Brain microvascular endothelial cell (primary cell): ENCODE measurements around the gene KAZN.

Source experiments
- DNase-seq: peaks from one replicate; pipeline ENCODE4 v3.0.0-alpha.2; 2020
- H3K27ac ChIP-seq: fragments of 250-450 bp; sonication (Bioruptor Pico); 2 replicates; pipeline ENCODE4 v1.5.1; 2020; ENCODE audit warnings: mild to moderate bottlenecking, moderate library complexity
- H3K27me3 ChIP-seq: fragments of 250-450 bp; sonication (Bioruptor Pico); replicated peaks from 2 replicates; pipeline ENCODE4 v1.5.1; 2020; ENCODE audit warnings: mild to moderate bottlenecking
- H3K36me3 ChIP-seq: fragments of 250-450 bp; sonication (Bioruptor Pico); replicated peaks from 2 replicates; pipeline ENCODE4 v1.5.1; 2020; ENCODE audit warnings: mild to moderate bottlenecking
- H3K4me3 ChIP-seq: 2 replicates; pipeline ENCODE4 v1.5.1; 2011; ENCODE audit warnings: low read depth, mild to moderate bottlenecking, control low read depth, low read length, moderate library complexity
- CTCF ChIP-seq: IDR thresholded peaks from 2 replicates; pipeline ENCODE4 v1.5.1; 2011; ENCODE audit warnings: low read depth, mild to moderate bottlenecking, moderate library complexity, low read length, control low read depth, inconsistent platforms; ENCODE audit errors: missing control alignments
- in situ Hi-C: cut with HindIII; loops from 2 replicates; pipeline ENCODE4 v1.10.0; 2017; ENCODE audit warnings: low sequenced_read_pairs, low pct_ligation_motif_present

Gene KAZN

GRCh38 chr1:14922942-14923726, 324.6 kb downstream of the KAZN start:
- in situ Hi-C loops: no loop called here
- no peak overlapping the region for H3K27ac ChIP-seq
- no peak overlapping the region for H3K4me3 ChIP-seq
- no peak for TF ChIP-seq CTCF
- no peaks in the 10 kb centered on the region for H3K36me3 ChIP-seq
- no peaks in the 10 kb centered on the region for H3K27me3 ChIP-seq
- DNase-seq: no peak

DNA sequence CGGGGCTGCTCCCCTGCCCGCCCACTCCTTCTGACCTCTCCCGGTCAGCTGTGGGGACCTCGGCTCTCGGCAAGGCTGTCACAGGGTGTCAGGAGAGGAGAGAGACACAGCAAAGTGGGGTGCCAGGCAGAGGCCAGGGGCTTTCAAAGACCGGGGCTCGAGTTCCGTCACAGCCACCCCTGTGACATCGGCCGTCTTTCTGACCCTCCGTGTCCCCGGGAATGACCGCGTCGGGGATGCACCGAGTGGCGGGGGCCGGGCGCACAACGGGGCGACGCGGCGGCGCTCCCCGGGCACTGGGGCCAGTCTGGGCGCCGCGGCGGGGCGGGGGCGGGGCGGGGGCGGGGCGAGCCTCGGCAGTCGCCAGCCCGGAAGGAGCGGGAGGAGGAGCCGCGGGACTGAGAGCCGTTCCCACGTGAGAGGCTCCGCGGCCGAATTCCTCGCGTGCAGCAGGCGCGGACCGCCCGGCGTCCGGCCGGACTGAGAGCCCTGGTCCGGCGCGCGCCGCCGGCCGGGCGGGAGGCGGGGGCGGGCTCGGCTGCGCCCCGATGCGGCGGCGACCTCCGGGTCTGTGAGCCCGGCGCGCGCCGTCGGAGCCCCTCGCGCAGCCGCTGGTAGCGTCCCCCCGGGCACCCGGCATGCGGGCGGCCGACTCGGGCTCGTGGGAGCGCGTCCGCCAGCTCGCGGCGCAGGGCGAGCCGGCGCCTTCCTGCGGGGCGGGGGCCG, 325.4 kb downstream of the KAZN start:
- TF ChIP-seq CTCF: no peak
- peak overlapping the region; percentile 57 for H3K4me3 ChIP-seq
- in situ Hi-C loops: no loop called here

DNA sequence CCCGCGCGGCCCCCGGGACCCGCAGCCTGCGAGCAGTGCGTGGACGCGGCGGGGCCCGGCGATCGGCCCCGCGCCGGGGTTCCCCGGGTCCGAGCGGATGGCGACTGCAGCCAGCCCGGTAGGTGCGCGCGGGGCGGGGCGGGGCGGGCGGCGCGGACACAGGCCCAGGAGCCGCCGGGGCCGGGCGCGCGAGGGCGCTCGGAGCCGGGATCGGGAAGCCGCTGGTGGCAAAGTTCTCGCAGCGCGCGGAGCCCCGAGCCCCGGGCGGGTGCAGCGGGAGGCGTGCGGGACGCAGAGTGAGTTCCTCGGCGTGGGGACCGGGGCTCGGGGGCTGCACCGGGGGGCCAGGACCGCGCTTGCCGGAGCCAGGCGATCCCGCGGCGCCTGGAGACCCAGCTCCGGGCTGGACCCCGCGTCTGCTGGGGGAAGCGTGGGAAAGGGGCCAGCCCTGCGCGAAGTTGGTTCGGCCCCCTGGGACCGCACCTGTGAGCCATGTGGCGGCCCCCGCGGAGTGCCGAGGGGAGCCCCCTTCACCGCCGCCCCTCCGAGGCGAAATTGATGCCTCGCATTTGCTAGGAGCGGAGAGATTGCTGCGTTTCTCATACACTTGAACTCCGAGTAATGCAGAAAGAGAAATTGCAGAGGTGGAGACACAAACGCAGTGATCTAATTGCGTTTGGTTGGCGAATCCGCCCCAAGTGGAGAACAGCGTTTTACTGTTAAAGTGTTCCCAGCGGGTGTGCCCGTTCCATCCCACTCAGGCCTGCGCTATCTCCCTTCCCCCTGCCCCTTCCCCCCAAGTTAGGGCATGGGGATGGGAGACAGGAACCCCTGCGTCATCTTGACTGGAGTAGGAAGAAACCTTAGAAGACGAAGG, 326.2 kb downstream of the KAZN start:
- H3K4me3 ChIP-seq: peak overlapping the region; percentile 57
- H3K27ac ChIP-seq: peak overlapping the region; percentile 11
- DNase-seq: peak; percentile 42
- no peak for TF ChIP-seq CTCF
- in situ Hi-C loops: no loop called here
- no peaks in the 10 kb centered on the region for H3K36me3 ChIP-seq
- no peaks in the 10 kb centered on the region for H3K27me3 ChIP-seq

More for the DNA sequence above, 325.4 kb downstream of the KAZN start:
- DNase-seq: no peak
- no peaks in the 10 kb centered on the region for H3K27me3 ChIP-seq
- no peaks in the 10 kb centered on the region for H3K36me3 ChIP-seq
- no peak overlapping the region for H3K27ac ChIP-seq

- DNase-seq: no peak
- Histone ChIP-seq H3K27me3 (no peaks in the 10 kb centered on the region), H3K4me3 (peak overlapping the region; percentile 57), H3K27ac (peak overlapping the region; percentile 11), H3K36me3 (no peaks in the 10 kb centered on the region)
- in situ Hi-C loops: no loop called here
- TF ChIP-seq CTCF: no peak
Observed at GRCh38 chr1:14925336-14926136, 327.1 kb downstream of the KAZN start.

DNA sequence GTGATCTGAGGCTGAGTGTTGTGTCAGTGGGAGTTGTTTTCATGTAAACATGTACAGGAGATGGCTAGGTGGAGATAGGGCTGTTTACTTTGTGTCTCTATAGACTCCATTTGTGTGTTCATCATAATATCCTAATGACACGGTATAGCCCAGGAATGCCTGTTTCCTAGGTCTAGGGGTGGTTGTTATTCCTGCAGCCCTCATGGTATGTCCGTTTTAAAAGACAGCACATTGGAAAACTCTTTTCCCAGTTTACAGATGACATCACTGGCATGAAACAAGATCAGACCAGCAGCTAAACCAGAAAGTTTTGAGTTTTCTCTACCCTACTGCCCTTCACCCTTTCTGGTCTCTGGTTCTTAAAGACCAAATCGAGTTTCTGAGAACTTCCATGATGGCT, 327.7 kb downstream of the KAZN start:
- no peak for TF ChIP-seq CTCF
- Histone ChIP-seq H3K27me3 (no peaks in the 10 kb centered on the region), H3K27ac (peak overlapping the region; percentile 16), H3K36me3 (no peaks in the 10 kb centered on the region), H3K4me3 (no peak overlapping the region)
- in situ Hi-C loops: no loop called here
- DNase-seq: peak; percentile 75
